GM13977 (cell line): ENCODE results near the gene CHRNA5.

Experiments used
- DNase-seq: peaks from one replicate; pipeline ENCODE4 v3.0.0; 2012; ENCODE audit warnings: low spot score
- in situ Hi-C: fragments of 300-500 bp; cut with MboI; formaldehyde crosslinking; loops from one replicate; pipeline ENCODE4 v1.12.0; 2022; ENCODE audit warnings: low sequenced_read_pairs, low pct_unique_long_range_greater_than_20kb, mixed read lengths, inconsistent platforms; ENCODE audit not compliant: unreplicated experiment
- TF ChIP-seq, protein P1 (sequence below): IDR thresholded peaks from 2 replicates; pipeline ENCODE4 v1.5.1; 2012; ENCODE audit warnings: mild to moderate bottlenecking, control low read depth; ENCODE audit not compliant: insufficient read depth; ENCODE audit errors: extremely low read depth, missing control alignments

The CHRNA5 gene

GRCh38 chr15:78574944-78575343, 9.6 kb downstream of the CHRNA5 start:
- in situ Hi-C loops, result no loop called here
- DNase-seq, result no peak
- TF ChIP-seq, protein P1, sequence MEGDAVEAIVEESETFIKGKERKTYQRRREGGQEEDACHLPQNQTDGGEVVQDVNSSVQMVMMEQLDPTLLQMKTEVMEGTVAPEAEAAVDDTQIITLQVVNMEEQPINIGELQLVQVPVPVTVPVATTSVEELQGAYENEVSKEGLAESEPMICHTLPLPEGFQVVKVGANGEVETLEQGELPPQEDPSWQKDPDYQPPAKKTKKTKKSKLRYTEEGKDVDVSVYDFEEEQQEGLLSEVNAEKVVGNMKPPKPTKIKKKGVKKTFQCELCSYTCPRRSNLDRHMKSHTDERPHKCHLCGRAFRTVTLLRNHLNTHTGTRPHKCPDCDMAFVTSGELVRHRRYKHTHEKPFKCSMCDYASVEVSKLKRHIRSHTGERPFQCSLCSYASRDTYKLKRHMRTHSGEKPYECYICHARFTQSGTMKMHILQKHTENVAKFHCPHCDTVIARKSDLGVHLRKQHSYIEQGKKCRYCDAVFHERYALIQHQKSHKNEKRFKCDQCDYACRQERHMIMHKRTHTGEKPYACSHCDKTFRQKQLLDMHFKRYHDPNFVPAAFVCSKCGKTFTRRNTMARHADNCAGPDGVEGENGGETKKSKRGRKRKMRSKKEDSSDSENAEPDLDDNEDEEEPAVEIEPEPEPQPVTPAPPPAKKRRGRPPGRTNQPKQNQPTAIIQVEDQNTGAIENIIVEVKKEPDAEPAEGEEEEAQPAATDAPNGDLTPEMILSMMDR, result no peak

- TF ChIP-seq, protein P1, result no peak
These were observed 32.3 kb downstream of the CHRNA5 start for GRCh38 chr15:78597583-78597982.

DNA sequence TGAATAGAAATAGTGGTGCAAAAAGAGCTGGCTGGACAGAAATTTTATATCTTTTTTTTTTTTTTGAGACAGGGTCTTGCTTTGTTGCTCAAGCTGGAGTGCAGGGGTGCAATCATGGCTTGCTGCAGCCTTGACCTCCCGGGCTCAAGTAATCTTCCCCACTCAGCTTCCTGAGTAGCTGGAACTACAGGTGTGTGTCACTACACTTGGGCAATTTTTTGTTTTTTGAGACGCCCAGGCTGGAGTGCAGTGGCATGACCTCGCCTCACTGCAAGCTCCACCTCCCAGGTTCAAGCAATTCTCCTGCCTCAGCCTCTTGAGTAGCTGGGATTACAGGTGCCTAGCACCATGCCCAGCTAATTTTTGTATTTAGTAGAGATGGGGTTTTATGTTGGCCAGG, 33.0 kb downstream of the CHRNA5 start:
- in situ Hi-C loops, result no loop called here
- TF ChIP-seq, protein P1, result no peak
- DNase-seq, result no peak

More at GRCh38 chr15:78597583-78597982, 32.3 kb downstream of the CHRNA5 start:
- DNase-seq, result no peak
- in situ Hi-C loops, result no loop called here

DNA sequence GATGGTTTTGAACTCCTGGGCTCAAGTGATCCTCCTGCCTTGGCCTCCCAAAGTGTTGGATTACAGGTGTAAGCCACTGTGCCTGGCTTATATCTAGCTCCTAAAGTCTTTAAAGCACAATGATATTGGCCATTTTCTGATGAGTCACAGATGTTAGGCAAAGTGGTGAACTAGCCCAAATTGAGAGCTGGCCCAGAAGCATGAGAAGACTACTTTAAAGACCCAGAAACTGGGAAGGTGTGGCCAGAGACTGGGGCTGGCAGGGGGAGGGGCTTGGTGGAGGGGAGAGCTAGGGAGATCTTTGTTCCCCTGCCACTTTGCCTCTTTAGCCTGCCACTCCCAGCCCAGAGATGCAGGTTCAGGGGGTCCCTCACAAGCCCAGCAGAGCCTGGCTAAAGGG, 33.9 kb downstream of the CHRNA5 start:
- TF ChIP-seq, protein P1, result no peak
- no peak for DNase-seq
- in situ Hi-C loops, result no loop called here

GRCh38 chr15:78603467-78603866, 38.1 kb downstream of the CHRNA5 start:
- no peak for DNase-seq
- in situ Hi-C loops, result no loop called here
- TF ChIP-seq, protein P1, result no peak

DNA sequence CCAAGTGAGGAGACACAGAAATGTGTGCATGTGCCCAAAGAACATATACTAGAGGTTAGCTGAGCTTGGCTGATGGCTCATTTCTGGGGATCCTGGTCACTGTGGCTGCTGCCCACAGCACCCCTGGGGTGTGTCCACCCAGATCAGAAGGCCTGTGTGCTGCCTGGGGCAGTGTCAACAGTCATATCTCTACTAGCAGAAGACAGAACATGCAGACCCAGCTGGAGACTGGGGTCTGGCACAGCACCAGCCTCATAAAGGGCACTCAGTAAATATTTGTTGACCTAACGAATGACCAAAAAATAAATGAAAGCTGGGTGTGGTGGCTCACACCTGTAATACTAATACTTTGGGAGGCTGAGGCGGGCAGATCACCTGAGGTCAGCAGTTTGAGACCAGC, 39.1 kb downstream of the CHRNA5 start:
- no peak for DNase-seq
- TF ChIP-seq, protein P1, result no peak
- in situ Hi-C loops, result no loop called here

DNA sequence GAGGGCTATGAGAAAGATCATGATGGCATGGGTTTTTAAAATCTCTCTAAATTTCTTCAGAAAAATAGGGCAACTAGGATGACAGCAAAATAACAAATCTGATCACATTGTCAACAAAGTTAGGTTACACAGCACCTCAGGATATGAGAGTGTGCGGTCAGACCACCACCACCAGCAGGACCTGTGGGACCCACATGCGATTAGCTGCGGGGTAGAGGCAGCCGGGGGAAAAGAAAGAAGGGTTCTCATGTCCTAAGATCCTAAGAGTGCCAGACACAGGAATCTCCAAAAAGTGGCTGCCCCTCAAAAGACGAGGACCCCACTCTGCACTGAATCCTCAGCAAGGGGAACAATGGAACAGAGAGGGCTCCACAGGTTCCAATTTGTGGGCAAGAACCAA, 39.9 kb downstream of the CHRNA5 start:
- in situ Hi-C loops, result no loop called here
- no peak for DNase-seq
- TF ChIP-seq, protein P1, result no peak
